NCI-H2227 (cell line): Measurements from ENCODE around the gene FIZ1.

Experiments used
- DNase-seq: peaks from one replicate; lab custom pipeline; 2025; ENCODE audit not compliant: unreplicated experiment; lab: John Stamatoyannopoulos, UW

Gene FIZ1

GRCh38 chr19:55599468-55599841 lies at the start of gene FIZ1:
Gene FIZ1, minus strand, starts transcription at chr19:55599517. Its CDS starts 1,652 bp downstream, at chr19:55597865.
- peak; percentile 100 for DNase-seq

GRCh38 chr19:55648585-55649267 lies 49.4 kb upstream of the FIZ1 start:
- DNase-seq: no peak

- peak; percentile 94 for DNase-seq
Observed at GRCh38 chr19:55647732-55648584, 48.6 kb upstream of the FIZ1 start, which contains the start of gene CCDC106. Gene CCDC106, plus strand, starts transcription at chr19:55648212. Its CDS starts 835 bp downstream, at chr19:55649047.

- DNase-seq: no peak
Observed at GRCh38 chr19:55646889-55647731, 47.8 kb upstream of the FIZ1 start.

GRCh38 chr19:55645512-55645881 lies 46.2 kb upstream of the FIZ1 start:
- DNase-seq: no peak

- no peak for DNase-seq
Observed at GRCh38 chr19:55644842-55645511, 45.7 kb upstream of the FIZ1 start.

GRCh38 chr19:55644191-55644833 lies 45.0 kb upstream of the FIZ1 start:
- DNase-seq: no peak

- DNase-seq: peak; percentile 74
Observed at GRCh38 chr19:55643887-55644176, 44.5 kb upstream of the FIZ1 start.

- DNase-seq: peak; percentile 93
Observed at GRCh38 chr19:55643003-55643886, 43.9 kb upstream of the FIZ1 start, which contains the start of gene ZNF581. Gene ZNF581, plus strand, starts transcription at chr19:55643649. Its CDS starts 923 bp downstream, at chr19:55644572.

- peak; percentile 69 for DNase-seq
Observed at GRCh38 chr19:55642153-55643002, 43.1 kb upstream of the FIZ1 start.

- DNase-seq: peak; percentile 81
Observed at GRCh38 chr19:55641426-55642152, 42.3 kb upstream of the FIZ1 start.

GRCh38 chr19:55640577-55641425 lies 41.5 kb upstream of the FIZ1 start, which contains the start of gene ZNF580:
Gene ZNF580, plus strand, starts transcription at chr19:55641002. Its CDS starts 1,507 bp downstream, at chr19:55642509.
- DNase-seq: peak; percentile 96

GRCh38 chr19:55640043-55640576 lies 40.8 kb upstream of the FIZ1 start:
- DNase-seq: peak; percentile 88

GRCh38 chr19:55638864-55639359 lies 39.6 kb upstream of the FIZ1 start:
- peak; percentile 70 for DNase-seq

- no peak for DNase-seq
Observed at GRCh38 chr19:55637534-55637933, 38.2 kb upstream of the FIZ1 start.

GRCh38 chr19:55636723-55637122 lies 37.4 kb upstream of the FIZ1 start:
- no peak for DNase-seq
